Measurements from ENCODE around the gene AKT2. TPM values are rescaled to one million over a fixed set of nuclear protein-coding genes. Genes with fewer than 3 reads are reported as not detected.
A peak's percentile ranks its signal among the peaks of the same experiment; 100 is the strongest.

The AKT2 gene
- total RNA-seq, 1 donor from 2014 or later, result 99.9 TPM

DNA sequence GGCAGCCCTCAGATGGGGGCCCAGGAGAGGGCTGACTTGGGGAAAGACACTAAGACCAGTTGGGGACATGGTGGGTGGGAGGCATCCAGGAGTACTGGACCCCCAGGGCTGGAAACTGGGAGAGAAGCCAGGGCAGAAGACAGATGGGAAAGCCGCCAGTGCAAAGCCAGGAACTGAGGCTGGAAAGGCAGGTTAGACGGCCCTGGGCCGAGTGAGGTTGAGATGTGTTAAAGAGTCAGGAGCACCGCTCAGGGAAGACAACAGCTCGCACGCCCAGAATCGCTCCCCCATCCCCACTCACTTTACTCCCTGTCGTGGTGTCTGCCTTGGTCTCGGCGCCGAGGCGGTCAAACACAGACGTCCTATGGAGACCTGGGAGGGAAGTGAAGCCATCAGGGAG, 38.6 kb upstream of the AKT2 start:
- peaks cover 45% of the 10 kb centered on the region for H3K36me3 Mint-ChIP-seq (ENCODE audit: low read depth)
- no peak for DNase-seq (ENCODE audit: low spot score)
- H3K4me3 Mint-ChIP-seq (ENCODE audit: unreplicated experiment), result no peak overlapping the region
- TF ChIP-seq, protein P1, sequence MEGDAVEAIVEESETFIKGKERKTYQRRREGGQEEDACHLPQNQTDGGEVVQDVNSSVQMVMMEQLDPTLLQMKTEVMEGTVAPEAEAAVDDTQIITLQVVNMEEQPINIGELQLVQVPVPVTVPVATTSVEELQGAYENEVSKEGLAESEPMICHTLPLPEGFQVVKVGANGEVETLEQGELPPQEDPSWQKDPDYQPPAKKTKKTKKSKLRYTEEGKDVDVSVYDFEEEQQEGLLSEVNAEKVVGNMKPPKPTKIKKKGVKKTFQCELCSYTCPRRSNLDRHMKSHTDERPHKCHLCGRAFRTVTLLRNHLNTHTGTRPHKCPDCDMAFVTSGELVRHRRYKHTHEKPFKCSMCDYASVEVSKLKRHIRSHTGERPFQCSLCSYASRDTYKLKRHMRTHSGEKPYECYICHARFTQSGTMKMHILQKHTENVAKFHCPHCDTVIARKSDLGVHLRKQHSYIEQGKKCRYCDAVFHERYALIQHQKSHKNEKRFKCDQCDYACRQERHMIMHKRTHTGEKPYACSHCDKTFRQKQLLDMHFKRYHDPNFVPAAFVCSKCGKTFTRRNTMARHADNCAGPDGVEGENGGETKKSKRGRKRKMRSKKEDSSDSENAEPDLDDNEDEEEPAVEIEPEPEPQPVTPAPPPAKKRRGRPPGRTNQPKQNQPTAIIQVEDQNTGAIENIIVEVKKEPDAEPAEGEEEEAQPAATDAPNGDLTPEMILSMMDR (IDR thresholded peaks at IDR 0.05), result no peak
- no peaks in the 10 kb centered on the region for H3K27me3 Mint-ChIP-seq (ENCODE audit: low read depth)
- H3K9me3 Mint-ChIP-seq (ENCODE audit: low read depth), result no peaks in the 10 kb centered on the region
- peaks cover 15% of the 10 kb centered on the region for H3K4me1 Mint-ChIP-seq (ENCODE audit: low read depth)
- peak overlapping the region; percentile 49 for H3K27ac Mint-ChIP-seq (ENCODE audit: unreplicated experiment)

DNA sequence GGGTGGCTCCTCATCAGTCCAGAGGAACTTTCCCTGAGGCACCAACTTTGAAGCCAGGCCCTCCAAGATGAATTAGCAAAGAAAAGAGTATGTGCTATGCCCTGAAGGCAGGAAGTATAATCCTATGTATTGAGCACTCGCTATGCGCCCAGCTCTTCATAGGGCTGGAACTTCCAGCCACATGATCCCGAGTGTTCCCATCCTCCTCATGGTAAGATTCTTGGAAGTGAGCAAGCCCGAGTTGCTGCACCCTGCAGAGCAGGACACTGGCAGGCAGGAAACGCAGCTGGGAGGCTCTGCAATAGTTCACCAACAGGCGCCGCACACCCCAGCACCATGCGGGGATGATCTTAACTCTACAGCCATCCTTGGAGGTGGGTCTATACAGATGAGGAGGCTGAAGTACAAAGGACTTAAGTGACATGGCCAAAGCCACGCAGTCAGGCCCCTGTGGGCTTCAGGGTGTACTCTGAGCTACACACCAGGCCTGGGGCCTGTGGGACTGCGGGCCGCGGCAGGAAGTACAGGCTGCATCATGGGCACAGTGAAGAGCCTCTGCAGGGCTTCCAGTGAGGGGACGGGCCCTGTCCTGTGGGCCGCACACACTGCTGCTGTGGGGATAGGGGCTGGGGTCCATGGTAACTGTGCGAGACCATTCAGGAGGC, 37.9 kb upstream of the AKT2 start:
- Mint-ChIP-seq H3K9me3 (ENCODE audit: low read depth) (no peaks in the 10 kb centered on the region), H3K27me3 (ENCODE audit: low read depth) (no peaks in the 10 kb centered on the region), H3K27ac (ENCODE audit: unreplicated experiment) (peak overlapping the region; percentile 49), H3K4me1 (ENCODE audit: low read depth) (peaks cover 15% of the 10 kb centered on the region), H3K4me3 (ENCODE audit: unreplicated experiment) (no peak overlapping the region), H3K36me3 (ENCODE audit: low read depth) (peaks cover 46% of the 10 kb centered on the region)
- peak; percentile 83 for DNase-seq (ENCODE audit: low spot score)
- TF ChIP-seq, protein P1 (IDR thresholded peaks at IDR 0.05), result no peak

DNA sequence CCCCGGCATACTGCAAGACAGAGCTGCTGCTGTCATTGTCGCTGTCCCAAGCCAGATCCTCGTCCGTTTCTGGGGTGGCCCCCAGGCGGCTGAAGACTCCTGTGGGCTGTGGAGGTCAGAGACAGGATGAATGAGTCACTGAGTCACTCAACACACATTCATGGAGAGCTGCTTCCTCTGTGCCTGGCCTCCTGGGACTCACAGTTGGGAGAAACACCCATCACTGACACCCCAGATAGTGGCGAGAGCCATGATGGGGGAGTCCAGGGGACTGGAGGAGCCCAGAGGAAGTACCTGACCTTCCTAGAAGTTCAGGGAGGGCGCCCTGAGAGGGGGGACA, 37.1 kb upstream of the AKT2 start:
- TF ChIP-seq, protein P1 (IDR thresholded peaks at IDR 0.05), result no peak
- no peaks in the 10 kb centered on the region for H3K27me3 Mint-ChIP-seq (ENCODE audit: low read depth)
- H3K9me3 Mint-ChIP-seq (ENCODE audit: low read depth), result no peaks in the 10 kb centered on the region
- peaks cover 45% of the 10 kb centered on the region for H3K36me3 Mint-ChIP-seq (ENCODE audit: low read depth)
- H3K4me3 Mint-ChIP-seq (ENCODE audit: unreplicated experiment), result no peak overlapping the region
- no peak for DNase-seq (ENCODE audit: low spot score)
- H3K27ac Mint-ChIP-seq (ENCODE audit: unreplicated experiment), result peak overlapping the region; percentile 22
- H3K4me1 Mint-ChIP-seq (ENCODE audit: low read depth), result peaks cover 15% of the 10 kb centered on the region

DNA sequence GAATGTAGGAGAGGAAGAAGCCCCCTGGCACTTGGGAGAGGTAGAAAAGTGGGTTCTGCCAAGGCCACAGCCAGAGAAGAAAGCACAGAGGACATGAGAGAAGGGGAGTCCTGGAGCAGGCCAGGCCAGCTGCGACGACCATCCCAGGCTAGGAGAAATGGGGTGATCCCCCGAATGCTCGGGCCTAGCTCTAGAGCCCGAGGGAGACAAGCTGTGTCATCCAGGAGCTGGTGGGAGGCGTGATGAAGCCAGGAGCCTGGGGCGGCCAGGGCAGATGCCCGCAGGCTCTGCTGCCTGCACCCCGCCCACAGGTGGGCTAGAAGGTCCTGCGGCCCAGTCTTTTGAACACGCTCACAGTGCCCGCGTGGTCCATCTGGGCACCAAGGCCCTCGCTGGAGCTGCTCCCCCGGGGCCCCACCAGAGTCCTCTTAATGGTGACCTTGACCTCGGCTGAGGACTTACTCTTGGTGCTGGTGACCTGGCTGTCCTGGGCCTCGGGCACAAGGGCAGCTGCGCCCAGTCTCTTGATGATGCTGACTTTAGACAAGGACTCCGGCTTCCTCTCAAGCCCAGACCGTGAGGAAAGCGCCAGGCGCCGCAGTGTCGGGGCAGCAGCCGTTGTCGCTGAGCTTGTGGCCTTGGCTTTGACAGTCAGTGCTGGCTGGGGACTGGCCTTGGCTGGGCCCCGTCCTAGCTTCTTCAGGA, 36.6 kb upstream of the AKT2 start:
- H3K36me3 Mint-ChIP-seq (ENCODE audit: low read depth), result peaks cover 43% of the 10 kb centered on the region
- no peak overlapping the region for H3K27ac Mint-ChIP-seq (ENCODE audit: unreplicated experiment)
- H3K4me1 Mint-ChIP-seq (ENCODE audit: low read depth), result peaks cover 15% of the 10 kb centered on the region
- TF ChIP-seq, protein P1 (IDR thresholded peaks at IDR 0.05), result no peak
- peak; percentile 85 for DNase-seq (ENCODE audit: low spot score)
- H3K9me3 Mint-ChIP-seq (ENCODE audit: low read depth), result no peaks in the 10 kb centered on the region
- H3K27me3 Mint-ChIP-seq (ENCODE audit: low read depth), result no peaks in the 10 kb centered on the region
- H3K4me3 Mint-ChIP-seq (ENCODE audit: unreplicated experiment), result no peak overlapping the region

DNA sequence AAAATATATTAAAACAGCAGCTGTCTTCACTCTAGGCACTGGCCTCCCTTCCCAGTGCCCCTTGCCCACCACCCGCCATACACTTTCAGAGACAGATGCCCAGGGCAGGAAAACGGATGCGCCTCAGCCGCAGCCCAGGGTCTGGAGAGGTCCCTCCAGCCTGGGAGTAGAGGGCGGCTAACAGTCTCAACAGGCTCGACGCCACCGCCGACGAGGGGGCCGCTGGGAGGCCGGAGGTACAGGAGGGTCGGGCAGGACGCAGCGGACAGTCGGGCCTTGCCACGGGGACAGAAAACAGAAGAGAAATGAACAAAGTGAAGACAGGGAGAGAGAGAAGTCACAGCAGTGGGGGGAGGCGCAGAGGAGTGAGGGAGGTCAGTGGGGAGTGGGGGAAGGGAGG, 35.9 kb upstream of the AKT2 start:
- DNase-seq (ENCODE audit: low spot score), result peak; percentile 86
- Mint-ChIP-seq H3K27me3 (ENCODE audit: low read depth) (no peaks in the 10 kb centered on the region), H3K27ac (ENCODE audit: unreplicated experiment) (no peak overlapping the region), H3K36me3 (ENCODE audit: low read depth) (peaks cover 43% of the 10 kb centered on the region), H3K4me1 (ENCODE audit: low read depth) (peaks cover 15% of the 10 kb centered on the region), H3K4me3 (ENCODE audit: unreplicated experiment) (no peak overlapping the region), H3K9me3 (ENCODE audit: low read depth) (no peaks in the 10 kb centered on the region)
- TF ChIP-seq, protein P1 (IDR thresholded peaks at IDR 0.05), result no peak

All from chondrocyte (in vitro differentiated cells).